Amniotic stem cell (primary cell): ENCODE data around the gene OR2Z1.
"Not testable (repeated sequence)": the region's sequence is repeated elsewhere in the genome, so short reads cannot be mapped to it uniquely, and the experiment has no call there.

Experiments used
- DNase-seq: peaks from one replicate; lab custom pipeline; 2025; lab: John Stamatoyannopoulos, UW

Gene OR2Z1

DNA sequence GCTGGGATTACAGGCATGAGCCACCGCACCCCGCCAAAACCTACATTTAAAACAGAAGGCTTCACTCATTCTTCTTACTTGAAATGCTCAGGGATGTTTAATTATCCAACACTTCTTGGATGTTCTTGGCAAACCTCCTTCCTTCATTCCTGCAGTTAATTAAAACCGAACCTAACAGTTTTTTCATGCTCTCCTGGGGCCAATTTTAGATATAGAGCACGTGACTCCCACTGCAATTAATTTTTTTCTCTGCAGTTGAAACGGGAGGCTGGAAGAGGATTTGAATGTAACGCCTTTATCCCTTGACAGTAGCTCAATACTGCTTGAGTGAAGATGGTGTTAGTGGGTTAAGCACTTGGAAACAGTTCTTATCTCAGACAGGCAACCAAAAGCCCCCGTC is 18.2 kb upstream of the OR2Z1 start:
- no peak for DNase-seq

DNA sequence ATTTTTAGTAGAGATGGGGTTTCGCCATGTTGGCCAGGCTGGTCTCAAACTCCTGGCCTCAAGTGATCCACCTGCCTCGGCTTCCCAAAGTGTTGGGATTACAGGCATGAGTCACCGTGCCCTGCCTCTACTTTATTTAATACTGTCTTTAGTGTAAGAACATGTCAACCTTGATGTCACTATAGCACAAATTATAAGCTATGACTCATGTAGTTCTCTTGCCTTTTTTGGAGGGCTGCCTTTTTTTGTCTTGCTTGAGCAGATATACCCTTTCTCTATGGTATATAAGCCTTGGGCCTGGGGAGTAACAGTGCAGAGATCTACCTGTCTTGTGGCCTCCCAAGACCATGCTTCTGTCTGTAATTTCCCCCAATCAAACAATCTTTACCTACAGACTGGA is 16.1 kb upstream of the OR2Z1 start:
- not testable (repeated sequence) for DNase-seq

DNA sequence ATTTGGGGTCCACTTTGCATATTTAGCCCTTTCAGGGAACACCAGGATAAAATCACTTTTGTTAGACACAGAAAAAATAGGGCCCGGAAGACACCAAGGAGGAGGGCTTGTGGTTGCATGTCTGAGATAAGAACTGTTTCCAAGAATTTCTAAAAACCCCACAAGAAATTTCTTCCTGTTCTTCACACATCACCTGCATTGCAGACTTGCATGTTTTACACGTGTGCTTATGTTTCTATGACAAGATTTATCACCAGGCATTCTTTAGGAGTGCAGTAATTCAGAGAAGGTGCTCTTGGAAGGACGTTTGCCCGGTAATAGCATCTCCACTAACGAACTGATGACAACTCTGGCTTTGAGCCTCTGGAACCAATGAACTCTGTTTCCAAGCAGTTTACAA is 15.7 kb upstream of the OR2Z1 start:
- no peak for DNase-seq

DNA sequence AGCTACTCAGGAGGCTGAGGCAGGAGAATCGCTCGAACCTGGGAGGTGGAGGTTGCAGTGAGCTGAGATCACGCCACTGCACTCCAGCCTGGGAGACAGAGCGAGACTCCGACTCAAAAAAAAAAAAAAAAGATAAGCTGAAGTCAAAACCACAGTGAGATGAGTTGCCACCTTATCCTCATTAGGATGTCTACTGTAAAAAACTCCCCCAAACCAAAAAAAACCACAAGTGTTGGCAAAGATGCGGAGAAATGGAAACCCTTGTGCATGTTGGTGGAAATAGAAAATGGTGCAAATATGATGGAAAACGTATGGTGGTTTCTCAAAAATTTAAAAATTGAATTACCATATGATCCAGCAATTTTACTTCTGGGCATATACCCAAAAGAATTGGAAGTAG is 11.1 kb upstream of the OR2Z1 start:
- DNase-seq, result not testable (repeated sequence)

DNA sequence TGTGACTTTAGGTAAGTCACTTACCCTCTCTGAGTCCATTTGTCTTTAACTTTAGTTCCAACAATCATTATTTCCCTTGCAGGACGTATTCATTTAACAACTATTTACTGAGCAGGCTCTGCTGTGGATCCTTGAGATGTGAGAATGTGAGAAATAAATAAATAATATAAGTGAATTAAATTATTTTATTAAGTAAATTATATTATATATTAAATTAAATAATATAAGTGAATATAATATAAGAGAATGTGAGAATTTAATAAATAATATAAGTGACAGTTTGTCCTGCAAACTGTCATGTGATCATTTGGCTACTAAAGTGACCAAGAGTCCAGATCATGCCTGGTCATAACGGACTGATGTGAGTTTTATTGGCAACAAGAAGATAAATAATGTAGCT is 598 bp downstream of the OR2Z1 start:
- DNase-seq, result no peak

DNA sequence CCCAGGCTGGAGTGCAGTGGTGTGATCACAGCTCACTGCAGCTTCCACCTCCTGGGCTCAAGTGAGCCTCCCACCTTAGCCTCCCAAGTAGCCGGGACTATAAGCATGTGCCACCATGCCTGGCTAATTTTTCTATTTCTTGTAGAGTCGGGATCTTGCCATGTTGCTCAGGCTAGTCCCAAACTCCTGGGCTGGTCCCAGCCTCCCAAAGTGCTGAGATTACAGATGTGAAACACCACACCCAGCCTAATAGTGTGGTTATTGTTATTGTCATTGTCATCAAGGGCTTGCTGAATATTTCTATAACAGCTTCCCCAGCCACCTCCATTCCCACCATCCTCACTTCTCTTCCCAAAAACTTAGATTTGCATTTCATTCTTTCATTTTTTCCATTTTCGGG is 2.8 kb downstream of the OR2Z1 start:
- no peak for DNase-seq

DNA sequence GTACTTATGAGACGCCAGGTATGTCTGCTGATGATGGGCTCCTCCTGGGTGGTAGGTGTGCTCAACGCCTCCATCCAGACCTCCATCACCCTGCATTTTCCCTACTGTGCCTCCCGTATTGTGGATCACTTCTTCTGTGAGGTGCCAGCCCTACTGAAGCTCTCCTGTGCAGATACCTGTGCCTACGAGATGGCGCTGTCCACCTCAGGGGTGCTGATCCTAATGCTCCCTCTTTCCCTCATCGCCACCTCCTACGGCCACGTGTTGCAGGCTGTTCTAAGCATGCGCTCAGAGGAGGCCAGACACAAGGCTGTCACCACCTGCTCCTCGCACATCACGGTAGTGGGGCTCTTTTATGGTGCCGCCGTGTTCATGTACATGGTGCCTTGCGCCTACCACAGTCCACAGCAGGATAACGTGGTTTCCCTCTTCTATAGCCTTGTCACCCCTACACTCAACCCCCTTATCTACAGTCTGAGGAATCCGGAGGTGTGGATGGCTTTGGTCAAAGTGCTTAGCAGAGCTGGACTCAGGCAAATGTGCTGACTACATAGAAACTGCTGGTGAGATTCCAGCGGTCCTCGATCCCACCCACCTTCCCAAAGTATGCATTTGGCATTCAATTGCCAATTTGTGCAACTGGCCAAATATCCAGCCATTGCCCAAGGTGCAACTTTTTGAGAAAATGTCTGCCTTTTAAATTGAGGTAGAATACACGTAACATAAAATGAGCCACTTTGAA is 10.2 kb downstream of the OR2Z1 start:
- no peak for DNase-seq

DNA sequence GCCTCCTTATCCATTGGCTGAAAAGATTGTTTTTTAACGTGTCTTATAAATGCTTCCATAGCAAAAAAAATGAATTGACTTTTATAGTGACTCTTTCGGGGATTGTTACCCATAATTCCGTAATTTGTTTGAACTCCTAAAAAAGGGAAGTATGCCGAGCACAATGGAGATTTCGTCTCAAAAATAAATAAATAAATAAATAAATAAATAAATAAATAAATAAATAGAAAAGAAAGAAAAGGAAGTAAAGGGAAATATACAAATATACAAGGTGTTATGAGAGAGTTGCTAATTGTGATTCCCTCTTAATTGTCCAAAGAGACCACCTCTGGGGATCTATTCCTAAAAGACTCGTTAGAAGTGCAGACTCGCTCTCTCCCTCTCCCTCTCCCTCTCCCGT is 16.9 kb downstream of the OR2Z1 start:
- no peak for DNase-seq

DNA sequence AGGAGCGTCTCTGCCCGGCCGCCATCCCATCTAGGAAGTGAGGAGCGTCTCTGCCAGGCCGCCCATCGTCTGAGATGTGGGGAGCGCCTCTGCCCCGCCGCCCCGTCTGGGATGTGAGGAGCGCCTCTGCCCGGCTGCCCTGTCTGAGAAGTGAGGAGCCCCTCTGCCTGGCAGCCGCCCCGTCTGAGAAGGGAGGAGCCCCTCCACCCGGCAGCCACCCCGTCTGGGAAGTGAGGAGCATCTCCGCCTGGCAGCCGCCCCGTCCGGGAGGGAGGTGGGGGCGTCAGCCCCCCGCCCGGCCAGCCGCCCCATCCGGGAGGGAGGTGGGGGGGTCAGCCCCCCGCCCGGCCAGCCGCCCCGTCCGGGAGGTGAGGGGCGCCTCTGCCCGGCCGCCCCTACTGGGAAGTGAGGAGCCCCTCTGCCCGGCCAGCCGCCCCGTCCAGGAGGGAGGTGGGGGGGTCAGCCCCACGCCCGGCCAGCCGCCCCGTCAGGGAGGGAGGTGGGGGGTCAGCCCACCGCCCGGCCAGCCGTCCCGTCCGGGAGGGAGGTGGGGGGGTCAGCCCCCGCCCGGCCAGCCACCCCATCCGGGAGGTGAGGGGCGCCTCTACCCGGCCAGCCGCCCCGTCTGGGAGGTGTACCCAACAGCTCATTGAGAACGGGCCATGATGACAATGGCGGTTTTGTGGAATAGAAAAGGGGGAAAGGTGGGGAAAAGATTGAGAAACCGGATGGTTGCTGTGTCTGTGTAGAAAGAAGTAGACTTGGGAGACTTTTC is 18.0 kb downstream of the OR2Z1 start:
- not testable (repeated sequence) for DNase-seq

DNA sequence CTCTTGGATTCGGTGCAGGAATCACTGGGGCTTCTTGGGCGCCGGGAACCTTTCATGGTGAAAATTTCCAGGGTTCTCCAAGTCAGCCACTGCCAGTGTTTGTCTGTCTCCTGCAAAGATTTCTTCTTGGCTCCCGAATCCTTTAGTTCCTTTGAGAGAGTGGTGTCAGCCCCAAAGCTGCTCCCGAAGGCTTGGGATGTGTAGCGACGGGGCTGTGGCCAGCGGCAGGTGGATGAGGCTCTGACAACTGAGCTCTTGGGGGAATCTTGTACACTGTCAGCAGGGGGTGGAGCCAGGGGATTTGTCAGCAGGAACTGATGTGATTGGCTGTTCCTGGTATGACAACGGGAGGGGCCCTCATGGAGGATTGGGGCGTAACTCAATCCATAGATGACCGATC is 45.8 kb downstream of the OR2Z1 start:
- DNase-seq, result not testable (repeated sequence)

DNA sequence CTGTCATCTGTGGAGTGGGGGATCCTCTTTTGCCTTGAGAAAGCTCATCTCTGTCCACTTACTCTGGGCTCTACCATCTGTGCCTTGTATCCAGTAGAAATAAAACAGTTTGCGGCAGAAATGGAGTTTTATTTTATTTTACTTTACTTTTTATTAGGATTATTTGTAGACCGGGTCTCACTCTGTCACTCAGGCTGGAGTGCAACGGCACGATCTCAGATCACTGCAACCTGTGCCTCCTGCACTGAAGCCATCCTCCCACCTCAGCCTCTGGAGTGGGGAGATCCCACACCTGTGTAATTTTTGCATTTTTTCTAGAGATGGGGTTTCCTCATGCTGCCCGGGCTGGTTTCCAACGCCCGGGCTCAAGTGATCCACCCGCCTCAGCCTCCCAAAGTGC is 47.8 kb downstream of the OR2Z1 start:
- not testable (repeated sequence) for DNase-seq

DNA sequence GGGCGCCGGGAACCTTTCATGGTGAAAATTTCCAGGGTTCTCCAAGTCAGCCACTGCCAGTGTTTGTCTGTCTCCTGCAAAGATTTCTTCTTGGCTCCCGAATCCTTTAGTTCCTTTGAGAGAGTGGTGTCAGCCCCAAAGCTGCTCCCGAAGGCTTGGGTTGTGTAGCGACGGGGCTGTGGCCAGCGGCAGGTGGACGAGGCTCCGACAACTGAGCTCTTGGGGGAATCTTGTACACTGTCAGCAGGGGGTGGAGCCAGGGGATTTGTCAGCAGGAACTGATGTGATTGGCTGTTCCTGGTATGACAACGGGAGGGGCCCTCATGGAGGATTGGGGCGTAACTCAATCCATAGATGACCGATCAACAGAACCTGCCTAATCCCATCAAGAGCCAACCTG is 52.2 kb downstream of the OR2Z1 start:
- DNase-seq, result not testable (repeated sequence)
